ENCODE measurements around the gene RBM25.

GRCh38 chr14:73091044-73091443 lies 32.7 kb downstream of the RBM25 start:
- no peak for TF ChIP-seq POLR2A (IDR thresholded peaks at IDR 0.05; ENCODE audit: low read depth, low read length)
- TF ChIP-seq POLR2AphosphoS5 (IDR thresholded peaks at IDR 0.05; ENCODE audit: low read depth, low read length) = no peak
- TF ChIP-seq TAF1 (IDR thresholded peaks at IDR 0.05; ENCODE audit: borderline replicate concordance, low read depth, low read length) = no peak

Data from GM12892 (cell line).